ENCODE measurements around the gene HOXA9.
A peak's percentile ranks its signal among the peaks of the same experiment; 100 is the strongest.

HOXA9 gene

DNA sequence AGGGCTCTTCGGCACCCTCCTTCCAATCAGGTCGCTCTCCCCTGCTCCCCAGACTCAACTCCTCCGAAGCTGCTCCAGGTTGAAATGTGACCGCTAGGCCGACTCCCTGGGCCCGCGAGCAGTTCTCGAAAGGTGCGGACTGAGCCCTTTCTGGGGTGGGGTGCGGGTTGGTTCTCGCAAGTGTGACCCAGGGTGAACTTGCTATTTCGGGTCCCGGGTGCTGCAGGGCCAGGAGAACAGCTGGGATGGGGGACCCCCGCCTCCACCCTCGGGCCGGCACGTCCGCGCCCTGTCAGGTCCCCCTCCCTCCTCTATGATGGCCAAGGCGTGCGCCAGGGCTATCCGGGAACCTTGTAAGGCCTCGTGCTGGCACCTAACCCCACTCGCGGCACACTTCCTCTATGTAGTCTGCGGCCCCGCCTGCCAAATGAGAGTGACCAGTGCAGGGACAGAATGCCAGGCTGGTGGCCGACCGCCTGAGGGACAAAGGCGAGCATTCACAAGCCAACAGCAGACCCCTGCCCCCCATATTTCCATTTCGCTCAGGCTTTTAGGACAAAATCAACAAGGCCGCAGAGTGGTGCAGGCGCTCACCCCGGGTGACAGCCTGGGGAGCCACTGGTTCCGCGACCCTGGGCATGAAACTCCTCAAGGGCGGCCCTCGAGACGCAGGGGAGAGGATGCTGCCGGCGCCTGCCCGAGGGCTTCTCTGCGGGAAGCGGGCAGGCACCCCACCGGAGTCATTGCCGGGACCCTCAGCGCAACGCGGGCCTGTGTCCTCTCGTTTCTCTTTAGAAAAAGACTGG, 48.3 kb upstream of the HOXA9 start (continued):
- TF ChIP-seq, protein P1, sequence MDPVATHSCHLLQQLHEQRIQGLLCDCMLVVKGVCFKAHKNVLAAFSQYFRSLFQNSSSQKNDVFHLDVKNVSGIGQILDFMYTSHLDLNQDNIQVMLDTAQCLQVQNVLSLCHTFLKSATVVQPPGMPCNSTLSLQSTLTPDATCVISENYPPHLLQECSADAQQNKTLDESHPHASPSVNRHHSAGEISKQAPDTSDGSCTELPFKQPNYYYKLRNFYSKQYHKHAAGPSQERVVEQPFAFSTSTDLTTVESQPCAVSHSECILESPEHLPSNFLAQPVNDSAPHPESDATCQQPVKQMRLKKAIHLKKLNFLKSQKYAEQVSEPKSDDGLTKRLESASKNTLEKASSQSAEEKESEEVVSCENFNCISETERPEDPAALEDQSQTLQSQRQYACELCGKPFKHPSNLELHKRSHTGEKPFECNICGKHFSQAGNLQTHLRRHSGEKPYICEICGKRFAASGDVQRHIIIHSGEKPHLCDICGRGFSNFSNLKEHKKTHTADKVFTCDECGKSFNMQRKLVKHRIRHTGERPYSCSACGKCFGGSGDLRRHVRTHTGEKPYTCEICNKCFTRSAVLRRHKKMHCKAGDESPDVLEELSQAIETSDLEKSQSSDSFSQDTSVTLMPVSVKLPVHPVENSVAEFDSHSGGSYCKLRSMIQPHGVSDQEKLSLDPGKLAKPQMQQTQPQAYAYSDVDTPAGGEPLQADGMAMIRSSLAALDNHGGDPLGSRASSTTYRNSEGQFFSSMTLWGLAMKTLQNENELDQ (tag by site-specific recombination; IDR thresholded peaks at IDR 0.05; ENCODE audit: low read depth): no peak
- TF ChIP-seq ZNF132 (tag by site-specific recombination; IDR thresholded peaks at IDR 0.05; ENCODE audit: borderline replicate concordance) (no peak), ZFHX2 (tag by site-specific recombination; conservative IDR thresholded peaks at IDR 0.05) (no peak), WT1 (tag by site-specific recombination; IDR thresholded peaks at IDR 0.05) (no peak), SCRT1 (tag by site-specific recombination; IDR thresholded peaks at IDR 0.05; ENCODE audit: borderline replicate concordance) (no peak), ZBTB20 (tag by site-specific recombination; IDR thresholded peaks at IDR 0.05) (no peak), ZNF837 (tag by site-specific recombination; IDR thresholded peaks at IDR 0.05) (no peak), ZNF664 (tag by site-specific recombination; IDR thresholded peaks at IDR 0.05) (no peak), ZNF596 (tag by site-specific recombination; IDR thresholded peaks at IDR 0.05) (no peak), ZNF133 (tag by site-specific recombination; IDR thresholded peaks at IDR 0.05) (no peak)
- TF ChIP-seq, protein P2, sequence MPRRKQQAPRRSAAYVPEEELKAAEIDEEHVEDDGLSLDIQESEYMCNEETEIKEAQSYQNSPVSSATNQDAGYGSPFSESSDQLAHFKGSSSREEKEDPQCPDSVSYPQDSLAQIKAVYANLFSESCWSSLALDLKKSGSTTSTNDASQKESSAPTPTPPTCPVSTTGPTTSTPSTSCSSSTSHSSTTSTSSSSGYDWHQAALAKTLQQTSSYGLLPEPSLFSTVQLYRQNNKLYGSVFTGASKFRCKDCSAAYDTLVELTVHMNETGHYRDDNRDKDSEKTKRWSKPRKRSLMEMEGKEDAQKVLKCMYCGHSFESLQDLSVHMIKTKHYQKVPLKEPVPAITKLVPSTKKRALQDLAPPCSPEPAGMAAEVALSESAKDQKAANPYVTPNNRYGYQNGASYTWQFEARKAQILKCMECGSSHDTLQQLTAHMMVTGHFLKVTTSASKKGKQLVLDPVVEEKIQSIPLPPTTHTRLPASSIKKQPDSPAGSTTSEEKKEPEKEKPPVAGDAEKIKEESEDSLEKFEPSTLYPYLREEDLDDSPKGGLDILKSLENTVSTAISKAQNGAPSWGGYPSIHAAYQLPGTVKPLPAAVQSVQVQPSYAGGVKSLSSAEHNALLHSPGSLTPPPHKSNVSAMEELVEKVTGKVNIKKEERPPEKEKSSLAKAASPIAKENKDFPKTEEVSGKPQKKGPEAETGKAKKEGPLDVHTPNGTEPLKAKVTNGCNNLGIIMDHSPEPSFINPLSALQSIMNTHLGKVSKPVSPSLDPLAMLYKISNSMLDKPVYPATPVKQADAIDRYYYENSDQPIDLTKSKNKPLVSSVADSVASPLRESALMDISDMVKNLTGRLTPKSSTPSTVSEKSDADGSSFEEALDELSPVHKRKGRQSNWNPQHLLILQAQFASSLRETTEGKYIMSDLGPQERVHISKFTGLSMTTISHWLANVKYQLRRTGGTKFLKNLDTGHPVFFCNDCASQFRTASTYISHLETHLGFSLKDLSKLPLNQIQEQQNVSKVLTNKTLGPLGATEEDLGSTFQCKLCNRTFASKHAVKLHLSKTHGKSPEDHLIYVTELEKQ (tag by site-specific recombination; IDR thresholded peaks at IDR 0.05; ENCODE audit: borderline replicate concordance): no peak
- TF ChIP-seq, protein P3, sequence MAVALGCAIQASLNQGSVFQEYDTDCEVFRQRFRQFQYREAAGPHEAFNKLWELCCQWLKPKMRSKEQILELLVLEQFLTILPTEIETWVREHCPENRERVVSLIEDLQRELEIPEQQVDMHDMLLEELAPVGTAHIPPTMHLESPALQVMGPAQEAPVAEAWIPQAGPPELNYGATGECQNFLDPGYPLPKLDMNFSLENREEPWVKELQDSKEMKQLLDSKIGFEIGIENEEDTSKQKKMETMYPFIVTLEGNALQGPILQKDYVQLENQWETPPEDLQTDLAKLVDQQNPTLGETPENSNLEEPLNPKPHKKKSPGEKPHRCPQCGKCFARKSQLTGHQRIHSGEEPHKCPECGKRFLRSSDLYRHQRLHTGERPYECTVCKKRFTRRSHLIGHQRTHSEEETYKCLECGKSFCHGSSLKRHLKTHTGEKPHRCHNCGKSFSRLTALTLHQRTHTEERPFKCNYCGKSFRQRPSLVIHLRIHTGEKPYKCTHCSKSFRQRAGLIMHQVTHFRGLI (tag by site-specific recombination; IDR thresholded peaks at IDR 0.05): no peak
- TF ChIP-seq, protein P4, sequence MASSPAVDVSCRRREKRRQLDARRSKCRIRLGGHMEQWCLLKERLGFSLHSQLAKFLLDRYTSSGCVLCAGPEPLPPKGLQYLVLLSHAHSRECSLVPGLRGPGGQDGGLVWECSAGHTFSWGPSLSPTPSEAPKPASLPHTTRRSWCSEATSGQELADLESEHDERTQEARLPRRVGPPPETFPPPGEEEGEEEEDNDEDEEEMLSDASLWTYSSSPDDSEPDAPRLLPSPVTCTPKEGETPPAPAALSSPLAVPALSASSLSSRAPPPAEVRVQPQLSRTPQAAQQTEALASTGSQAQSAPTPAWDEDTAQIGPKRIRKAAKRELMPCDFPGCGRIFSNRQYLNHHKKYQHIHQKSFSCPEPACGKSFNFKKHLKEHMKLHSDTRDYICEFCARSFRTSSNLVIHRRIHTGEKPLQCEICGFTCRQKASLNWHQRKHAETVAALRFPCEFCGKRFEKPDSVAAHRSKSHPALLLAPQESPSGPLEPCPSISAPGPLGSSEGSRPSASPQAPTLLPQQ (tag by site-specific recombination; IDR thresholded peaks at IDR 0.05): no peak

DNA sequence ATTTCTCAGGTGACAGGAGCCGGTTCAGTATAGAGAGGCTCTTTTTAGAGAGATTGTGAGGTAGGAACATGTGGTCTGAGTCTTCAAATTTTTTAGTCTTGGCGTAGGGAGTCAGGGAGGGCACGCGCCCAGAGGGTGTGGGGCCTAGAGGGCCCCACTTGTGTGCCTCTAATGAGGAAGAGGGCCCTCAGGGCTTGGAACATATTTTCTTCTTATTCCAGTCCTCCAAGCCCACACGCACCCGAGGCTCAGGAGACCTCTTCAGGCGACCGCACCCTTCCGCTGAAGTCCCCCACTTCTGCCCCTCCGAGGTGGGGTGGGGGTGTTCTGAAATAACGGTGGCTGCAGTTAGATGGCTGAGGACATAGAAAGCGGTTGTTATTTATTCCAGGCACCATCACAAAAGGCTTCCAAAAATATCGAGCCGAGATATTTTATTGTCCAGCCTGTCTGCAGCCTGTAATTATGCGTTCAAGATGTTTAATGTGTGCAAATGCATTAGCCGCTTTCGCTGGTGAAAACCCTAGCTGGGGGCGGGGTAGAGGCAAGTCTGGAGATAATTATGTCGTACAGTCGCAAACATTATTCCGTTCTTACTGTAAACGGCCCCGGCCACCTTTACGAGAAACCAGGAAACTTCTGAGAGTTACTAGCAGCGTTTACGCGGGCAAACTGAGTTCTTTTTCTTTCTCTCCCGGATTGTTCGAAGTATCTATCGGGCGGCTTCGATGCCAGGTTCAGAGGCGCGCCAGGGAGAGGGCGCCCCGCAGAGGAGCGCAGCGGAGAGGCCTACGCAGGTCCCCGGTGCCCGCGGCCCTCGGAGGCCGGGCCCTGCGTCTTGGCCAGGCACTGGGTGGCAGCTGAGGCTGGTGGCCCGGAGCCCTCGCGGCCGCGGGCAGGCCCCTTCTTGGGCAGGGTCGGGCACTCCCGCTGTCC, 47.4 kb upstream of the HOXA9 start:
- no peak overlapping the region for H3K4me3 ChIP-seq (ENCODE audit: low read depth, low read length)
- ChIA-PET CTCF (interaction anchor here (0.6 kb wide), 1 partner anchor 10 kb away, joined by 3 read pairs; no protein-coding TSS in a partner anchor), POLR2A (no interaction called here)
- TF ChIP-seq ZNF610 (tag by site-specific recombination; IDR thresholded peaks at IDR 0.05; ENCODE audit: borderline replicate concordance) (no peak), ZNF146 (tag by site-specific recombination; IDR thresholded peaks at IDR 0.05) (no peak), SP7 (tag by site-specific recombination; IDR thresholded peaks at IDR 0.05) (peak; percentile 74)
- H3K36me3 ChIP-seq (ENCODE audit: control insufficient read depth in 2 of 2, insufficient read depth in 1 of 2, low read length in 2 of 2): no peaks in the 10 kb centered on the region
- no peak overlapping the region; the same call in 1 of the 2 replicates for H3K27ac ChIP-seq (ENCODE audit: extremely low read depth, low read depth, low read length)
- no peaks in the 10 kb centered on the region for H3K9me3 ChIP-seq (ENCODE audit: control insufficient read depth, insufficient read depth, low read depth, low read length)
- H3K4me1 ChIP-seq (ENCODE audit: control insufficient read depth, insufficient read depth, low read length): peaks cover 8% of the 10 kb centered on the region; the same call in 1 of the 2 replicates
